GM18511 (cell line): ENCODE data around the gene CPA1.
"Not testable (repeated sequence)": the region's sequence is repeated elsewhere in the genome, so short reads cannot be mapped to it uniquely, and the experiment has no call there.

Experiments
- ATAC-seq: cut with Tn5 transposase; IDR thresholded peaks from one replicate; pipeline ENCODE4 v1.9.1; 2021; ENCODE audit warnings: mild to moderate bottlenecking, moderate library complexity; ENCODE audit not compliant: unreplicated experiment

Gene CPA1

DNA sequence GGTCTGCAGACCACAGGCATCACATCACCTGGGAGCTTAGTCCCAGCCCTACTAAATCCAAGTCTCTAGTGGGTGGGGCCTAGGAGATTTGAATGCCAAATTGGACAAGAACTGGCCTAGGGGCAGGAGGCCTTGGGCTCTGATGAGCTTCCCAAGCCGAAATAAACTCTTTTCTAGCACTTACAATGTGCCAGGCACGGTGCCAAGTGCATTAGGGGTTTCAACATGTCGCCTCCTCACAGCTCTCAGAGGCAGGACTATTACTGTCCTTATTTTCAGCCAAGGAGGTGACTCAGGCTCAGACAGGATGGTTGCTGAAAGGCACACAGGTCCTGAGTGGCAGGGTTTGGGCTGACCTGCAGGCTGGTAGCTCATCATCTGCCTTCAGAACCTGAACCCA is 9.2 kb upstream of the CPA1 start:
- ATAC-seq = no peak

- ATAC-seq = no peak
These were observed 7.7 kb upstream of the CPA1 start for GRCh38 chr7:130372402-130373165.

DNA sequence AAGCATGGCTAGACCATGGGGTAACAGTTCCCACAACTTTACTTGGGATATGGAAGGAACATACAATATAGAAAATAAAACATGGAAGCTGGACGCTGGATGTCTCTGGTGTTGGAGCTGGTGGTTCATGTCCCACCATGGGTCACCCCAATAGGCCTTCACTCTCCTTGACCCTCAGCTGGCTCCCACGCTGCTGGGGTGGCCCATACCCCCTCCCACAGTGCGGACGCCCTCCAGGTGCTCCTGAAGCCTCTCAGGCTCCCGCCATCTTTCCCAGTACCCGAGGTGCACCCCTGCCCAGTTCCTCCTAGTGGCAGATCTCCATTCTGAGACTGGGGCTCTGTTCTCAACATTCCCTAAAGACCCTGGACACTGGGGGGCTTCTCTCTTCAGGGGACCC is 5.8 kb upstream of the CPA1 start:
- ATAC-seq = no peak

- not testable (repeated sequence) for ATAC-seq
These were observed 3.8 kb upstream of the CPA1 start for GRCh38 chr7:130376461-130376860.

DNA sequence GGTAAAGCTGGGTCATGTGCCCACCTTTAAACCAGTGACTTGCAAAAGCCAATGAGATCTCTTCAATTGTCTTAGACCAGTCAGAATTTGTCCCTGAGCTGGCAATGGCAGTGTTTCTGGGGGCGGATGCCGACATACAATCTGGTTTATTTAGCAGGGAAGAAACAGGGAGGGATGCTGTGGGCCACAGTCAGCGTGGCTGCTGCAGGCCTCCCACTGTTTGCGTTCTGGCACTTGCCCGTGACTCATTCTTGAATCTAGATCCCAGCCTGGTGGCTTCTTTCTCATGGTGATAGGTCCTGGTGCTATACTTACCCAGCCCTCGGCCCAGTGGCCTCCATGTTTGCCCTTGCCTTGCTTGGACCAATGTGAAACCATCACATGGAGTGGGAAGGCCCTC is 3.1 kb upstream of the CPA1 start:
- ATAC-seq = no peak

GRCh38 chr7:130379019-130379418 is 1.3 kb upstream of the CPA1 start:
- ATAC-seq = no peak

DNA sequence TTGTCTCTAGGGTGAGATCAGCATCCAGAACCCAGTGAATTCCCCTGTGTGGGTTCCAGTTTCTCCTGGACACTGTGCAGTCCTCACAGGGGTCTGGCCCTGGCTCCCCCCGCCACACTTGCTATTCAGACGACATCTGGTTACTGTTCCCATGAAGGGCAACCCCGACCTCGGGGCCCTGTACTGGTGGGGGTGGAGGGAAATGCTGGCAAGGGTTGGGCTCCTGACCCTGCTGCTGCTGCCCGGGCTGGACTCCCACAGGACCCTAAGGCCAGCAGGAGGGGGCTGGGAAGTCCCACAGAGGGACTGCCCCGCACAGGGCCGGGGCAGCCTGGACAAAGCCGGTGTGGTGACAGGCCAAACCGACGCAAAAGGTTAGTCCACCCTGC is 768 bp upstream of the CPA1 start:
- ATAC-seq = no peak

DNA sequence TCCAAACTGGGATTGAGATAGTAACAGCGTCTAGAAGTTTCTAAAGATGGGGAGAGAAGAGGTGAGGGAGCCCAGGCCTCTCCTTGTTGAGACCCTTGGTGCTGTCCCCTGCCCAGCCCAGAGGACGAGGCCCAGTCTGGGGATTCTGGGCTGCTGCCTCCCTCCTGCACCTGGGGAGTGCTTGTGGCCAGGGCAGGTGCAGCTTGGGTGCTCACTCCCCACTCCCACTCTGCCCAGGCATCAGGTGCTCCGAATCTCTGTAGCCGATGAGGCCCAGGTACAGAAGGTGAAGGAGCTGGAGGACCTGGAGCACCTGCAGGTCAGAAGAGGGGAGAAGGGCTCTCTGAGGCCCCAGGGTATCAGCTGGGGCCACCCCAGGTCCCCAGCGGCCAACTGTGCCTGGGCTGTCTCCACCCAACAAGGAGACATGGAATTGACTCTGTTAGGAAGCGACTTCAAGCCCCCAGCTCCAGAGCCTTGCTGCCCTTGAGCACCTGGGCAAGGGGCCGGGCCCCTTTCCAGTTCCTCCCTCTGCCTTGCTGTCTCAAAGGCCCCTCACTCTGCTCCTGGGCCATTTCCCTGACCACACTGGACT is 664 bp downstream of the CPA1 start:
- ATAC-seq = no peak

GRCh38 chr7:130381468-130382312 is 1.4 kb downstream of the CPA1 start:
- ATAC-seq = no peak

- no peak for ATAC-seq
These were observed 3.1 kb downstream of the CPA1 start for GRCh38 chr7:130383187-130383980.

DNA sequence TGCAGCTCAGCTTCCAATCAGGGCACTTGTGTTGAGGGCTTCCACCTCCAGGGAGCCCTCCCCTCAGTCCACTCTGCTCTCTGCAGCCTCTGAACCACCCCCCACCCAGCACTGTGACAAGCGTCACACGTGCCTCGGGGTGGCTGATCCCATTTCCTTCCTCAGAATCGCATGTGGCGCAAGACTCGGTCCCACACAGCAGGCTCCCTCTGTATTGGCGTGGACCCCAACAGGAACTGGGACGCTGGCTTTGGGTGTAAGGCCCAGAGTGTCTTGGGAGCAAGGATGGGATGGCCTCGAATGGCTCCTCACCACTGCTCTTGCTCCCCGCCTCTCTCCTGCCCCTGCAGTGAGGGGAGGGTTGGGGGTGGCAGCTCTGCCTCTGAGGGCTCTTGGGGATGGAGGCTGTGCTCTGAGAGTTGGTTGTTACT is 4.1 kb downstream of the CPA1 start:
- no peak for ATAC-seq

- no peak for ATAC-seq
These were observed 4.7 kb downstream of the CPA1 start for GRCh38 chr7:130384841-130385599.

GRCh38 chr7:130385600-130386066 is 5.3 kb downstream of the CPA1 start:
- no peak for ATAC-seq

DNA sequence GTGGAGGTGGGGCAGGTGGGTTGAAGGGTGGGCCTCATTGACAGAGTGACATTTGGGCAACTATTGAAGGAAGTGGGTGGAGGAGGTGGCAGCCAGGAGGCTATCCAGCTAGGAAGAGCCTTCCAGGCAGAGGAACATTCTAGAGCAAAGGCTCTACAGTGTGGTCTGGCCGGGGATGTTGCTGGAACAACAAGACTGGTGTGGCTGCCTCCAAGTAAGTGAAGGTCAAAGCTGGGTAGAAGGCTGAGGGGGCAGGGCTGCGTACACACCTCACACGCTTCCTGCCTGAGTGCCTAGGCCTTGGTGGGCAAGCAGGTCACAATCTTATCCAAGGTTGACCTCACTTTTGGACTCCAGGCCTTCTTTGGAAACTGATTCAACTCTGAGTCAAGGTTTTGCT is 6.6 kb downstream of the CPA1 start:
- ATAC-seq = no peak

GRCh38 chr7:130387306-130387627 is 7.0 kb downstream of the CPA1 start:
- no peak for ATAC-seq

DNA sequence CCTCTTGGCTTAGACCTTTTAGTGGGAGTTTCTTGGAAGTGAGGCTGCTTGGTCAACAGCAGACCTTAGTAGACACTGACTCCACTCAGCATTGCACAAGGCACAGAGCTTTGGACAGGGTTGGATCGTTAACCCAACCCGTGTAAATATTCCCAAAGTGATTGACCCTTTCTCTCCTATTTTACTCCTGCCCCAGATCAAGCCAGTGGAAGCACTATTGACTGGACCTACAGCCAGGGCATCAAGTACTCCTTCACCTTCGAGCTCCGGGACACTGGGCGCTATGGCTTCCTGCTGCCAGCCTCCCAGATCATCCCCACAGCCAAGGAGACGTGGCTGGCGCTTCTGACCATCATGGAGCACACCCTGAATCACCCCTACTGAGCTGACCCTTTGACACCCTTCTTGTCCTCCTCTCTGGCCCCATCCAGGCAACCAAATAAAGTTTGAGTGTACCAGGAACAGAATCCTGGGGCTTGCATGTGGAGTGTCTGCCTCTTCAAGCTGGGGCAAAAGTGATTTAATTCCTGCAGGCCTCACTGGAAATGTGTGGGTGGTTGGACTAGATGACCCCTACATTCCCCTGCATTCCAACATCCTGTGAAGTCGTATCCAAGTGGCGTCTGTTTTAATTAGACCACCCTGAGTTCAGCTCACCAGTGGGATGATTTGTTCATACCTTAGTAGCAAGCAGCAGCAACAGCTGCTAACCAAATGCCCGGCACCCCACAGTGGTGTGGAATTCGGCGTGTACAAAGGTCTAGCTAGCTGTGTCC is 7.5 kb downstream of the CPA1 start:
- ATAC-seq = no peak

DNA sequence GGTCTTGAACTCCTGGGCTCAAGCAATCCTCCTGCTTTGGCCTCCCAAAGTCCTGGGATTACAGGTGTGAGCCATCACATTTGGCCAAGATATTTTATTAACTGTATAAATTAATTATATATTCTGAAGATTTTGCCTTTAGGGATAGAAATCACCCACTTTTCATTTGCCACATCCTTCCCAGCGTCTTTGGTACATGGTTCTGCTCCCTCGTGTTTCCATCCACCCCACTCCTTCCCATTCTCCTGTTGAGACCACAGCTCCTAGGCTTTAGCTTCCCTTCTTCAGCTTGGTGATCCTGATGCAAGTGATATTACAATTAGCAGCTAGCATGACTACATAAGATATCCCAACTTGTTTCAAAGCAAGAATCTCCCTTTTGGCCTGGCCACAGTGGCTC is 8.4 kb downstream of the CPA1 start:
- no peak for ATAC-seq

DNA sequence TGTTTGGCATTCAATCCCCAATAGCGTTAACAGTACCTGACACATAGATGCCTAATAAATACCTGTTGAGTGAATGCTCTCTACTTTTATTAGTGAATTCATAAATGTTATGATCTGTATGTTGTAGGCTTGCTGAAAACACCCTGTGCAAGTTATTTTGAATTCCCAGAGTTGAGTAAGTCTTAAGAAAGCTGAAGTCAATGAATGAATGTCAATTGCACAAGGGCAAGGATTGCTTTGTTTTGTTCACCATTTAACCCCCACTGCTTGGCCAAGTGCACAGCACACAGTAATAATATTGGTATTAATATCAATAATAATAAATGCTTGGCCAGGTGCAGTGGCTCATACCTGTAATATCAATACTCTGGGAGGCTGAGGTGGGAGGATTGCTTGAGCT is 10.2 kb downstream of the CPA1 start:
- no peak for ATAC-seq

GRCh38 chr7:130393101-130393561 is 12.8 kb downstream of the CPA1 start:
- no peak for ATAC-seq
